Stimulated activated memory B cell treated with anti-CD40 and anti-IgM and Interleukin-4, amounts not matched to agents 10 μg/mL and 1 μg/mL and 100 μg/mL, for 72 hours (primary cell): ENCODE measurements around the gene PREB.
"Not testable (repeated sequence)": the region's sequence is repeated elsewhere in the genome, so short reads cannot be mapped to it uniquely, and the experiment has no call there.

Experiments used
- ATAC-seq: fragments of 150-1000 bp; cut with Tn5 transposase; 2 replicates; pipeline ENCODE4 v1.10.0; 2021
- H3K27ac Mint-ChIP-seq: one replicate; pipeline ENCODE4 v1.8.0; 2022; ENCODE audit warnings: mild to moderate bottlenecking, mixed read lengths
- H3K27me3 Mint-ChIP-seq: one replicate; pipeline ENCODE4 v1.8.0; 2022; ENCODE audit warnings: mixed read lengths
- H3K36me3 Mint-ChIP-seq: one replicate; pipeline ENCODE4 v1.8.0; 2022; ENCODE audit warnings: mixed read lengths
- H3K4me1 Mint-ChIP-seq: one replicate; pipeline ENCODE4 v1.8.0; 2022; ENCODE audit warnings: mixed read lengths
- H3K4me3 Mint-ChIP-seq: one replicate; pipeline ENCODE4 v1.8.0; 2022; ENCODE audit warnings: mild to moderate bottlenecking, moderate library complexity, mixed read lengths
- H3K9me3 Mint-ChIP-seq: one replicate; pipeline ENCODE4 v1.8.0; 2022; ENCODE audit warnings: mixed read lengths

The PREB gene

GRCh38 chr2:27133905-27134780 lies at the start of gene PREB:
PREB (minus strand) TSS chr2:27134636; CDS start chr2:27134421, 215 bp downstream.
- peak; percentile 96 for ATAC-seq
- Mint-ChIP-seq H3K4me3 (peak within 1 kb of the TSS; percentile 89), H3K27ac (peak within 1 kb of the TSS; percentile 87), H3K9me3 (no peaks in the 10 kb centered on the region), H3K36me3 (peaks cover 38% of the 10 kb centered on the region), H3K27me3 (no peaks in the 10 kb centered on the region), H3K4me1 (peaks cover 18% of the 10 kb centered on the region)

- H3K36me3 Mint-ChIP-seq = no peaks in the 10 kb centered on the region
- no peak for ATAC-seq
- no peaks in the 10 kb centered on the region for H3K9me3 Mint-ChIP-seq
- H3K27ac Mint-ChIP-seq = no peak overlapping the region
- no peak overlapping the region for H3K4me3 Mint-ChIP-seq
- peaks cover 46% of the 10 kb centered on the region for H3K27me3 Mint-ChIP-seq
- H3K4me1 Mint-ChIP-seq = no peaks in the 10 kb centered on the region
These were observed 49.7 kb upstream of the PREB start for GRCh38 chr2:27184115-27184514.

- H3K4me1 Mint-ChIP-seq = no peaks in the 10 kb centered on the region
- ATAC-seq = no peak
- no peak overlapping the region for H3K4me3 Mint-ChIP-seq
- no peak overlapping the region for H3K27ac Mint-ChIP-seq
- no peaks in the 10 kb centered on the region for H3K36me3 Mint-ChIP-seq
- peaks cover 49% of the 10 kb centered on the region for H3K27me3 Mint-ChIP-seq
- H3K9me3 Mint-ChIP-seq = no peaks in the 10 kb centered on the region
These were observed 47.9 kb upstream of the PREB start for GRCh38 chr2:27182346-27182745.

- no peak overlapping the region for H3K27ac Mint-ChIP-seq
- H3K9me3 Mint-ChIP-seq = no peaks in the 10 kb centered on the region
- no peak overlapping the region for H3K4me3 Mint-ChIP-seq
- no peaks in the 10 kb centered on the region for H3K4me1 Mint-ChIP-seq
- no peaks in the 10 kb centered on the region for H3K36me3 Mint-ChIP-seq
- ATAC-seq = no peak
- H3K27me3 Mint-ChIP-seq = peaks cover 49% of the 10 kb centered on the region
These were observed 45.0 kb upstream of the PREB start for GRCh38 chr2:27179344-27180000.

- no peaks in the 10 kb centered on the region for H3K9me3 Mint-ChIP-seq
- H3K4me1 Mint-ChIP-seq = no peaks in the 10 kb centered on the region
- no peaks in the 10 kb centered on the region for H3K36me3 Mint-ChIP-seq
- peaks cover 44% of the 10 kb centered on the region for H3K27me3 Mint-ChIP-seq
- no peak for ATAC-seq
- no peak overlapping the region for H3K27ac Mint-ChIP-seq
- no peak overlapping the region for H3K4me3 Mint-ChIP-seq
These were observed 44.0 kb upstream of the PREB start for GRCh38 chr2:27178469-27178868.

GRCh38 chr2:27177441-27178351 lies 43.3 kb upstream of the PREB start:
- ATAC-seq = no peak
- no peaks in the 10 kb centered on the region for H3K4me1 Mint-ChIP-seq
- no peak overlapping the region for H3K4me3 Mint-ChIP-seq
- H3K9me3 Mint-ChIP-seq = no peaks in the 10 kb centered on the region
- H3K27me3 Mint-ChIP-seq = peaks cover 36% of the 10 kb centered on the region
- H3K27ac Mint-ChIP-seq = no peak overlapping the region
- H3K36me3 Mint-ChIP-seq = no peaks in the 10 kb centered on the region

GRCh38 chr2:27175781-27176180 lies 41.3 kb upstream of the PREB start:
- peaks cover 17% of the 10 kb centered on the region for H3K27me3 Mint-ChIP-seq
- not testable (repeated sequence) for H3K9me3 Mint-ChIP-seq, H3K27ac Mint-ChIP-seq, H3K4me1 Mint-ChIP-seq, ATAC-seq, H3K4me3 Mint-ChIP-seq, H3K36me3 Mint-ChIP-seq

- Mint-ChIP-seq H3K36me3 (no peaks in the 10 kb centered on the region), H3K4me3 (no peak overlapping the region), H3K27me3 (peaks cover 13% of the 10 kb centered on the region), H3K9me3 (no peaks in the 10 kb centered on the region), H3K4me1 (peaks cover 11% of the 10 kb centered on the region), H3K27ac (no peak overlapping the region)
- no peak for ATAC-seq
These were observed 40.9 kb upstream of the PREB start for GRCh38 chr2:27175330-27175729.

GRCh38 chr2:27174638-27175037 lies 40.2 kb upstream of the PREB start:
- Mint-ChIP-seq H3K36me3 (no peaks in the 10 kb centered on the region), H3K4me1 (peaks cover 16% of the 10 kb centered on the region), H3K27me3 (peaks cover 9% of the 10 kb centered on the region), H3K27ac (no peak overlapping the region), H3K9me3 (no peaks in the 10 kb centered on the region), H3K4me3 (no peak overlapping the region)
- ATAC-seq = no peak

GRCh38 chr2:27171351-27171848 lies 37.0 kb upstream of the PREB start:
- H3K4me3 Mint-ChIP-seq = no peak overlapping the region

GRCh38 chr2:27170581-27171337 lies 36.3 kb upstream of the PREB start:
- peak; percentile 64 for ATAC-seq
- Mint-ChIP-seq H3K4me1 (peaks cover 16% of the 10 kb centered on the region), H3K27me3 (peaks cover 14% of the 10 kb centered on the region), H3K36me3 (no peaks in the 10 kb centered on the region), H3K9me3 (no peaks in the 10 kb centered on the region), H3K4me3 (no peak overlapping the region), H3K27ac (no peak overlapping the region)

More at GRCh38 chr2:27171351-27171848, 37.0 kb upstream of the PREB start:
- no peaks in the 10 kb centered on the region for H3K36me3 Mint-ChIP-seq
- no peak overlapping the region for H3K27ac Mint-ChIP-seq
- no peaks in the 10 kb centered on the region for H3K9me3 Mint-ChIP-seq
- no peak for ATAC-seq
- peaks cover 14% of the 10 kb centered on the region for H3K27me3 Mint-ChIP-seq
- peaks cover 16% of the 10 kb centered on the region for H3K4me1 Mint-ChIP-seq

GRCh38 chr2:27164960-27165763 lies 30.7 kb upstream of the PREB start:
- H3K36me3 Mint-ChIP-seq = no peaks in the 10 kb centered on the region
- H3K27ac Mint-ChIP-seq = peak overlapping the region; percentile 25
- no peaks in the 10 kb centered on the region for H3K9me3 Mint-ChIP-seq
- peaks cover 20% of the 10 kb centered on the region for H3K4me1 Mint-ChIP-seq
- peaks cover 14% of the 10 kb centered on the region for H3K27me3 Mint-ChIP-seq
- H3K4me3 Mint-ChIP-seq = no peak overlapping the region
- ATAC-seq = no peak

GRCh38 chr2:27162151-27163121 lies 28.0 kb upstream of the PREB start:
- H3K9me3 Mint-ChIP-seq = no peaks in the 10 kb centered on the region
- H3K4me3 Mint-ChIP-seq = no peak overlapping the region
- peaks cover 16% of the 10 kb centered on the region for H3K4me1 Mint-ChIP-seq
- H3K27me3 Mint-ChIP-seq = no peaks in the 10 kb centered on the region
- no peak overlapping the region for H3K27ac Mint-ChIP-seq
- no peak for ATAC-seq
- no peaks in the 10 kb centered on the region for H3K36me3 Mint-ChIP-seq
